ENCODE data around the gene CACNG4.

GRCh38 chr17:66952031-66952524 lies 12.4 kb upstream of the CACNG4 start:
- no peak for TF ChIP-seq CTCF (IDR thresholded peaks at IDR 0.05; ENCODE audit: low read depth, low read length, poor library complexity, severe bottlenecking)
- TF ChIP-seq EZH2phosphoT487 (IDR thresholded peaks at IDR 0.05; ENCODE audit: borderline replicate concordance, low read length) = no peak
